Heart left ventricle (tissue), 16 donors: ENCODE data around the gene ZNF483. TPM values are rescaled to one million over a fixed set of nuclear protein-coding genes. Genes with fewer than 3 reads are reported as not detected.
A peak's percentile ranks its signal among the peaks of the same experiment; 100 is the strongest.

Source experiments
- ATAC-seq, 4 donors: fragments of 200-7000 bp; cut with Tn5 transposase; one replicate each; pipeline ENCODE4 v1.9.1; 2020 to 2022; ENCODE audit warnings: moderate library complexity in 4 of 4, mild to moderate bottlenecking in 3 of 4, moderate number of reproducible peaks in 1 of 4
- DNase-seq, 5 donors: peaks; one replicate each; pipeline ENCODE4 v3.0.0-alpha.2; 2020
- H3K27ac ChIP-seq, 12 donors: fragments of 200-600 bp; sonication (generic) in 4 of 12; one replicate each; pipeline versions ENCODE4 v1.5.0 to v1.8.0; 2016 to 2022; ENCODE audit warnings: mild to moderate bottlenecking in 2 of 12
- H3K27me3 ChIP-seq, 9 donors: fragments of 200-600 bp; sonication (generic) in 2 of 9; one replicate each; pipeline versions ENCODE4 v1.5.1 to v1.8.0; 2016 to 2022; ENCODE audit warnings: mild to moderate bottlenecking in 3 of 9
- H3K36me3 ChIP-seq, 9 donors: fragments of 200-600 bp; sonication (generic) in 2 of 9; one replicate each; pipeline versions ENCODE4 v1.5.0 to v1.8.0; 2018 to 2022; ENCODE audit warnings: mild to moderate bottlenecking in 2 of 9
- H3K4me1 ChIP-seq, 12 donors: fragments of 200-600 bp; sonication (generic) in 4 of 12; one replicate each; pipeline versions ENCODE4 v1.5.0 to v1.8.0; 2016 to 2022; ENCODE audit warnings: mild to moderate bottlenecking in 3 of 12
- H3K4me3 ChIP-seq, 12 donors: fragments of 200-600 bp; sonication (generic) in 4 of 12; one replicate each; pipeline versions ENCODE4 v1.5.0 to v1.8.0; 2017 to 2022; ENCODE audit warnings: mild to moderate bottlenecking in 9 of 12, moderate library complexity in 4 of 12
- H3K9me3 ChIP-seq, 12 donors: fragments of 200-600 bp; sonication (generic) in 4 of 12; one replicate each; pipeline versions ENCODE4 v1.5.0 to v1.8.0; 2016 to 2022; ENCODE audit warnings: mild to moderate bottlenecking in 1 of 12
- POLR2A ChIP-seq, 2 donors: fragments of 450-650 bp; IDR thresholded peaks; one replicate each; pipeline ENCODE4 v1.6.1; 2017; ENCODE audit warnings: antibody characterized with exemption in 2 of 2, mild to moderate bottlenecking in 2 of 2, moderate library complexity in 2 of 2
- WGBS, 4 donors: extraction: QIAGEN DNeasy Blood & Tissue Kit in 2 of 4; methylation state at CpG; one replicate each; pipeline versions ENCODE4 v1.1.5 to v1.1.7; 2013 to 2018; 5-methylcytosine and 5-hydroxymethylcytosine counted together
- intact Hi-C, 10 donors: fragments of 100-400 bp; cut with DNase I; formaldehyde crosslinking; loops; one replicate each; pipeline versions ENCODE4 v1.11.1 to v1.14.2; 2022
- polyA plus RNA-seq, 2 donors: library from polyadenylated mRNA; stranded (reverse); fragments of 200-250 nt; gene quantifications; one replicate each; pipeline ENCODE4 v1.2.3, GENCODE V29; 2013
- total RNA-seq, 9 donors: library from RNA; depleted of rRNA in 2 of 9; stranded (reverse); fragments of >200 nt in 2 of 9; fragmentation: NEBNext Ultra II Directional in 3 of 9; extraction: Animal tissue kit (Norgen Biotek cat#: 25700) in 3 of 9; gene quantifications; one replicate each; pipeline versions ENCODE4 v1.1.0 to v1.2.4, GENCODE V29; 2016 to 2023
- TF ChIP-seq, protein P1 (sequence below), 12 donors: fragments of 200-600 bp; sonication (generic) in 4 of 12; IDR thresholded peaks; one replicate each; pipeline versions ENCODE4 v1.5.0 to v1.8.0; 2018 to 2022; ENCODE audit warnings: antibody characterized with exemption in 12 of 12, mild to moderate bottlenecking in 5 of 12
- donor health status: ischemic (EF 13 %, LVEDD 7.1; RV severe dilation, severe dysfunction).
- donor health status: healthy with polysubstance abuse.
- donor health status: DM: no; HTN: yes; CAD: no.
- donor health status: DM: no; HTN: no; CAD: no.
- donor health status: ischemic (EF 25% LVEDD 6.9; RV normal size, moderate dysfunction).
- donor health status: ischemic (EF 25% LVEDD 5.7; RV mildly dilated, moderate dysfunction).
- donor health status: healthy.
- donor health status: DM: yes; HTN: yes; CAD: no.
- donor health status: ischemic (EF 35%, LVEDD 5.7; RV mildly dilated, moderate dysfunction).
- donor health status: nonischemic (EF 11% LVEDD 7.7; RV severe dilation, severe dysfunction).
- donor health status: DM: yes; HTN: yes; CAD: no.
- donor health status: PGD.
- donor health status: ischemic (EF 29% LVEDD 5.4; RV normal size, mild dysfunction).
- donor health status: nonischemic (EF 23%, LVEDD 6.1; RV moderate dilation, normal function).

Gene ZNF483
- total and polyA plus RNA-seq, 11 donors: 0.22 to 13.9 (median 5.2) TPM

DNA sequence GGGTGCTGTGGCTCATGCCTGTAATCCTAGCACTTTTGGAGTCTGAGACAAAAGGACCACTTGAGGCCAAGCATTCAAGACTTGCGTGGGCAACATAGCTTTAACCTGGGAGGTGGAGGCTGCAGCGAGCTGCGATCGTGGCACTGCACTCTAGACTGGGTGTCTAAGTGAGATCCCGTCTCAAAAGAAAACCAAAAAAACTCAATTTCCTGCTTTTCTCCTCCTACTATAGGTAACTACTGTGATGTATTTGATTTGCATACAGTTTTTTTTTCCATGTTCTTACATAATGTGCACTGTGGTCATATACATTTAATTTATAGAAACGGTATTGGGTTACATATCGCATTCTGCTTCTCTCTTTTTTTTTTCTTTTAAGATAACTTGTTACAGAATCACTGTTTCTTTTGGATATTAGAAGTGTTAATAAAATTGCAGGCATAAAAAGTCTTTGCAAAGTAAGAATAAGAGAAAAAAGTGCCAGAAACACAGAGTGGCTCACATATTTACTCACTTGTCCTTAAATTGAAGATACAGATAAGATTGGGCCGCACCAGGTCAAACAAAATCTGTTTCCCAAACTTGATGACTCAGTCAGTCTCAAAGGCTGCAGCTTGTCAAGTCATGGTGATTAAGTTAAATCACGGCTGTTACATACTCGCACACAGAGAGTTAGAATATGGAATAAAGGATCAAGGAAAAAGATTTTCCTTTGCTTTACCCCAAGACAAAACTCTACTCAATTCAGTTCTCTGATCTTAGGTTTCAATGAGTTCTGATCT lies 76.4 kb downstream of the ZNF483 start:
- H3K4me1 ChIP-seq: peaks cover 0 to 29% (median 2%) of the 10 kb centered on the region in 12 donors
- no peaks in the 10 kb centered on the region for H3K9me3 ChIP-seq
- 70 to 81% (median 75%) methylated on average over 10 of the region's 10 CpGs for WGBS, 4 donors
- peak overlapping the region in 1 of 12 donors; percentile 10 for H3K27ac ChIP-seq
- peaks cover 0 to 10% (median 3%) of the 10 kb centered on the region in 9 donors for H3K36me3 ChIP-seq
- DNase-seq (no peak), ATAC-seq (no peak)
- H3K4me3 ChIP-seq: no peak overlapping the region
- H3K27me3 ChIP-seq: no peaks in the 10 kb centered on the region
- intact Hi-C loops: loop anchor here in 1 of 10 donors (5.0 to 10.0 kb wide), 2 partner anchors 119 to 473 kb away; partner anchors contain the start of gene ECPAS
- TF ChIP-seq, protein P1, sequence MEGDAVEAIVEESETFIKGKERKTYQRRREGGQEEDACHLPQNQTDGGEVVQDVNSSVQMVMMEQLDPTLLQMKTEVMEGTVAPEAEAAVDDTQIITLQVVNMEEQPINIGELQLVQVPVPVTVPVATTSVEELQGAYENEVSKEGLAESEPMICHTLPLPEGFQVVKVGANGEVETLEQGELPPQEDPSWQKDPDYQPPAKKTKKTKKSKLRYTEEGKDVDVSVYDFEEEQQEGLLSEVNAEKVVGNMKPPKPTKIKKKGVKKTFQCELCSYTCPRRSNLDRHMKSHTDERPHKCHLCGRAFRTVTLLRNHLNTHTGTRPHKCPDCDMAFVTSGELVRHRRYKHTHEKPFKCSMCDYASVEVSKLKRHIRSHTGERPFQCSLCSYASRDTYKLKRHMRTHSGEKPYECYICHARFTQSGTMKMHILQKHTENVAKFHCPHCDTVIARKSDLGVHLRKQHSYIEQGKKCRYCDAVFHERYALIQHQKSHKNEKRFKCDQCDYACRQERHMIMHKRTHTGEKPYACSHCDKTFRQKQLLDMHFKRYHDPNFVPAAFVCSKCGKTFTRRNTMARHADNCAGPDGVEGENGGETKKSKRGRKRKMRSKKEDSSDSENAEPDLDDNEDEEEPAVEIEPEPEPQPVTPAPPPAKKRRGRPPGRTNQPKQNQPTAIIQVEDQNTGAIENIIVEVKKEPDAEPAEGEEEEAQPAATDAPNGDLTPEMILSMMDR (IDR thresholded peaks at IDR 0.05): no peak
- no peak for TF ChIP-seq POLR2A (IDR thresholded peaks at IDR 0.05)

DNA sequence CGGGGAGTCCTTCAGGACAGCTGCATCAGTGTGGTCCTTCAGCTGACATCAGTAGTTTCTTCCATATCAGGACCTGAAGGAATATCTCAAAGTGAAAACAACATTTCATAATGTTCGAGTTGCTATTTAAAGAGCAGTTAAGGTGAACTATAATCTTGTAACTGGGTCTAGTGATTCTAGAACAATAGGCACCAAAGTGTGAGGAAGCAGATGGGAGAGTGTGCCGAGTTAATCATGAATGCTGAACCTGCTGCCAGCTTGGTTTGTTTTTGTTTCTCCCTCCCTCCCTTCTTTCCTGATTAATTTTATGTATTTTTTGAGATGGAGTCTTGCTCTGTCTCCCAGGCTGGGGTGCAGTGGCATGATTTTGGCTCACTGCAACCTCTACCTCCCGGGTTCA lies 78.1 kb downstream of the ZNF483 start:
- H3K9me3 ChIP-seq: no peaks in the 10 kb centered on the region
- WGBS, 4 donors: 70 to 77% (median 72%) methylated on average over 4 of the region's 4 CpGs
- no peak overlapping the region for H3K27ac ChIP-seq
- H3K4me3 ChIP-seq: no peak overlapping the region
- no peak for TF ChIP-seq POLR2A (IDR thresholded peaks at IDR 0.05)
- TF ChIP-seq, protein P1 (IDR thresholded peaks at IDR 0.05): no peak
- no peak for DNase-seq
- peaks cover 0 to 21% (median 1%) of the 10 kb centered on the region in 12 donors for H3K4me1 ChIP-seq
- intact Hi-C loops: loop anchor here in 1 of 10 donors (5.0 to 10.0 kb wide), 2 partner anchors 121 to 472 kb away; partner anchors contain the start of gene ECPAS
- no peaks in the 10 kb centered on the region for H3K36me3 ChIP-seq
- H3K27me3 ChIP-seq: peaks cover 0 to under 1% (median 0%) of the 10 kb centered on the region in 9 donors
- no peak for ATAC-seq

DNA sequence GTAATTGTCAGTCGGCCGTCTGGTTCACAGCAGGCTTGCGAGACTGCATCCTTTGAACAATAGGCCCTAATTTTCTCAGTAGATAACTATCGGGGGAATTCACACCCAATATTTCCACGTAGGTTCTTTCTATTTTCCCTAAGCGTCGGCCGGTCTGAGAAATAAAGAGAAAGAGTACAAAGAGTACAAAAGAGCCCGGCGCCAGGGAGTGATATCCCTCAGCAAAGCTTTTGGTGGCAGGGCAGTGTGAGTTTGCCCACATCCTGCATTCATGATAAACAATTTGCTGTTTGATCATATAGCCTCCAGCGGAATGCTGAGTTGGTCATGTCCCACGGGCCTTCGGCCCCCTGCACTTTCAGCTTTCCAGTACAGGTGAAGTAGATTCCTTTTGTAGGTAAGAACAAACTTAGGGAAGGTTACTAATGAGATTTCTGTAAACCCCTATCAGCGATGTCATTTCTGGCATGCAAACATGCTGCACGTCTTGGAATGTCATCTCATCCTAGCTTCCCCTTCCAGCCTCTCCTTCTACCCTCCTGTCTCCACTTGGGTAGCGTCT lies 79.2 kb downstream of the ZNF483 start:
- no peak overlapping the region for H3K27ac ChIP-seq
- no peak for ATAC-seq
- 76 to 85% (median 80%) methylated on average over 16 of the region's 16 CpGs for WGBS, 4 donors
- TF ChIP-seq, protein P1 (IDR thresholded peaks at IDR 0.05): no peak
- no peak for TF ChIP-seq POLR2A (IDR thresholded peaks at IDR 0.05)
- no peaks in the 10 kb centered on the region for H3K36me3 ChIP-seq
- intact Hi-C loops: loop anchor here in 1 of 10 donors (5.0 to 10.0 kb wide), 2 partner anchors 122 to 471 kb away; partner anchors contain the start of gene ECPAS
- H3K4me1 ChIP-seq: peaks cover 0 to 16% (median 0%) of the 10 kb centered on the region in 12 donors
- H3K9me3 ChIP-seq: no peaks in the 10 kb centered on the region
- peaks cover 0 to 7% (median 0%) of the 10 kb centered on the region in 9 donors for H3K27me3 ChIP-seq
- DNase-seq: no peak
- H3K4me3 ChIP-seq: no peak overlapping the region

DNA sequence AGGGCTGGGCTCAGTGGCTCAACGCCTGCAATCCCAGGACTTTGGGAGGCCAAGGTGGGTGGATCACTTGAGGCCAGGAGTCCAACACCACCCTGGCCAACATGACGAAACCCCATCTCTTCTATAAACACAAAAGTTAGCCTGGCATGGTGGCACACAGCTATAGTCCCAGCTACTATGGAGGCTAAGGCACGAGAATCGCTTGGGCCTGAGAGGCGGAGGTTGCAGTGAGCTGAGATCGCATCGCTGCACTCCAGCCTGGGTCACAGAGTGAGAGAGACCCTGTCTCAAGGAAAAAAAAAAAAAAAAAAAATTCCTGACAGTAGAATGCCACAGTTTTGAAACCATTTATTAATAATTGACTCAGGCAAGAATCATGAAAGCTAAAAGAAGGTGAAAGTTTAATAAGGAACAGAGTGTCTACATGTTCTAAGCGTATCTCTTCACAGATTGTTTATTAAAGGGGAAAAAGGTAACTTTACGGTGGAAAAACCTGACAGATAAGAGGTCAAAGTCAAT lies 80.1 kb downstream of the ZNF483 start:
- H3K27me3 ChIP-seq: peaks cover 0 to 7% (median 0%) of the 10 kb centered on the region in 9 donors
- H3K4me1 ChIP-seq: peaks cover 0 to 8% (median 0%) of the 10 kb centered on the region in 12 donors
- H3K9me3 ChIP-seq: no peaks in the 10 kb centered on the region
- no peak for DNase-seq
- WGBS, 4 donors: 87 to 93% (median 92%) methylated on average over 9 of the region's 9 CpGs
- intact Hi-C loops: loop anchor here in 1 of 10 donors (10.0 kb wide), 1 partner anchor 470 kb away; no protein-coding TSS in a partner anchor
- no peak overlapping the region for H3K27ac ChIP-seq
- no peak overlapping the region for H3K4me3 ChIP-seq
- TF ChIP-seq, protein P1 (IDR thresholded peaks at IDR 0.05): no peak
- TF ChIP-seq POLR2A (IDR thresholded peaks at IDR 0.05): no peak
- ATAC-seq: no peak
- no peaks in the 10 kb centered on the region for H3K36me3 ChIP-seq
